Activated T-helper 9 cell treated with anti-CD3 and anti-CD28 coated beads, Interleukin-2, amount 50 U/mL, for 16 hours (primary cell): ENCODE results near the gene TCTN1.
"Not testable (repeated sequence)": the region's sequence is repeated elsewhere in the genome, so short reads cannot be mapped to it uniquely, and the experiment has no call there.

Source experiments
- DNase-seq: peaks from one replicate; pipeline ENCODE4 v3.0.0-alpha.2; 2020; ENCODE audit warnings: low read depth

Gene TCTN1

GRCh38 chr12:110613771-110614684 lies at the start of gene TCTN1:
Gene TCTN1 (plus strand): TSS chr12:110614129. CDS start chr12:110614183, 54 bp downstream.
- peak; percentile 92 for DNase-seq

- no peak for DNase-seq
Observed at GRCh38 chr12:110564471-110564991, 49.4 kb upstream of the TCTN1 start.

- DNase-seq, result no peak
Observed at GRCh38 chr12:110565894-110566871, 47.7 kb upstream of the TCTN1 start.

- DNase-seq, result no peak
Observed at GRCh38 chr12:110566993-110567392, 46.9 kb upstream of the TCTN1 start.

GRCh38 chr12:110568752-110569151 lies 45.2 kb upstream of the TCTN1 start:
- no peak for DNase-seq

- DNase-seq, result not testable (repeated sequence)
Observed at GRCh38 chr12:110569838-110570237, 44.1 kb upstream of the TCTN1 start.

GRCh38 chr12:110570798-110571197 lies 43.1 kb upstream of the TCTN1 start:
- DNase-seq, result not testable (repeated sequence)

- DNase-seq, result no peak
Observed at GRCh38 chr12:110574044-110574443, 39.9 kb upstream of the TCTN1 start.

- not testable (repeated sequence) for DNase-seq
Observed at GRCh38 chr12:110574717-110575230, 39.2 kb upstream of the TCTN1 start.

GRCh38 chr12:110575326-110575725 lies 38.6 kb upstream of the TCTN1 start:
- DNase-seq, result no peak

GRCh38 chr12:110576504-110576903 lies 37.4 kb upstream of the TCTN1 start:
- DNase-seq, result no peak

- DNase-seq, result no peak
Observed at GRCh38 chr12:110577864-110578693, 35.9 kb upstream of the TCTN1 start.

GRCh38 chr12:110578694-110579534 lies 35.0 kb upstream of the TCTN1 start:
- DNase-seq, result peak; percentile 28

- no peak for DNase-seq
Observed at GRCh38 chr12:110579535-110580253, 34.2 kb upstream of the TCTN1 start.

- no peak for DNase-seq
Observed at GRCh38 chr12:110581931-110582275, 32.0 kb upstream of the TCTN1 start.

- DNase-seq, result peak; percentile 79
Observed at GRCh38 chr12:110582276-110583136, 31.4 kb upstream of the TCTN1 start.

GRCh38 chr12:110583137-110584059 lies 30.5 kb upstream of the TCTN1 start, which contains the start of gene PPTC7:
Gene PPTC7 (minus strand): TSS chr12:110583318. CDS start chr12:110583031, 287 bp downstream.
- DNase-seq, result peak; percentile 95
